NCI-H1048 (cell line): ENCODE data around the gene ISYNA1.

Experiments
- DNase-seq: peaks from one replicate; lab custom pipeline; 2025; lab: John Stamatoyannopoulos, UW

ISYNA1 gene

DNA sequence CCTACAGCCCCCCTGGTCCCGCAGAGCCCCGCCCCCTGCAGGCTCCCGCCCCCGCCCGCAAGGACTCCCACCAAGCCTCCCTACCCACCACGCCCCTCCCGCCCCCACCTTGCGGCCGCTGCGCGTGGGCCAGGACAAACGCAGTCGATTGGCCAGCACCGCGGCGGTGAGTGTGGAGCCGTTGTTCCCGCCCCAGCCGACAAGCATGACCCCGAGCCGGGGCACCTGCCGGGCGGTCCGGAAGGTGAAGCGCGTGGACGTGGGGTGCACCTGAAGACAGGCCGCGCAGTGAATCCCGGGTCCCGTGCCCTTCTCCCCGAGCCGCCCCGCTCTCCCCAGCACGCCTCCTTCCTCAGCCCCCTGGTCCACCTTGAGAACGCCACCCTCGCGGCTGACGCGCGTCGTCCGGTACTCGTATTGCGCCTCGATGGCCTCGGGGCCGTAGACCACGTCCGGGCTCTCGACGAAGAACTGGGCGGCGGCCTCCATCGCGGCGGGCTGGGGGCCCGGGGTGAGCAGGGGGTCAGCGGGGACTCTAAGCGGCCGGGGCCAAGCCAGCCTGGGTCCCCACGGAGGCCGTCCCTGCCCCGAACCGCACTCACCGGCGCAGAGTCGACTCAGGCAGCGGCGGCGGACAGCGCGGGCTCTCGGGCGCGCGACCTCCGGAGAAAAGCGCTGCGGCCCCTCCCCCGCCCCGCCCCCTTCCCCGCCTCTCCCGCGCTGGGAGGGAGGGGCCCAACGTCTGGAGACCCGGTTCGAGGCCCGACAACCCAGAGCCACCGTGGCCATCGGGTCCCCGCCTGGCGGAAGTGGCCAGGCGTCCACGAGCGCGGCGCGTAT, at the start of gene ISYNA1:
ISYNA1 (minus strand) TSS at position 643 of the 840 bp plus-strand sequence; CDS start at position 489, 154 bp downstream.
- no peak for DNase-seq

GRCh38 chr19:18486746-18487145, 48.8 kb upstream of the ISYNA1 start:
- no peak for DNase-seq

DNA sequence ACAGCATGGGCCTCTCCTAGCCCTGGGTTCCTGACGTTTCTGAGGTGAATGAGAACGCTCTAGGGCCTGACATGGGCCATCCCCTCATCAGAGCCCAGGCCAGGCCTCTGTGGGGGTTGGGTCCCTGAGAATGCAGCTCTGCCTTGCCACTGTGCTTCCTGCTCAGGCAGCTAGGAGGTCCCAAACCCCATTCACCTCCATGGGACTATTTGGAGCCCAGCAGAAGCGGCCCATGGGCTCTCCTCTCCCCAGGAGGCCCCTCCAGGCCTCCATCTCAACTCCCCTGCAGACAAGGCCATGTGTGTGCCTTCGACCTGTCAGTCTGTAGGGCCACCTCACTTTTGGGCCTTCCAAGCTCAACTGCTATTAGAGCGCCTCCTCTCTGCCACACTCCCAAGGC, 47.1 kb upstream of the ISYNA1 start:
- no peak for DNase-seq

DNA sequence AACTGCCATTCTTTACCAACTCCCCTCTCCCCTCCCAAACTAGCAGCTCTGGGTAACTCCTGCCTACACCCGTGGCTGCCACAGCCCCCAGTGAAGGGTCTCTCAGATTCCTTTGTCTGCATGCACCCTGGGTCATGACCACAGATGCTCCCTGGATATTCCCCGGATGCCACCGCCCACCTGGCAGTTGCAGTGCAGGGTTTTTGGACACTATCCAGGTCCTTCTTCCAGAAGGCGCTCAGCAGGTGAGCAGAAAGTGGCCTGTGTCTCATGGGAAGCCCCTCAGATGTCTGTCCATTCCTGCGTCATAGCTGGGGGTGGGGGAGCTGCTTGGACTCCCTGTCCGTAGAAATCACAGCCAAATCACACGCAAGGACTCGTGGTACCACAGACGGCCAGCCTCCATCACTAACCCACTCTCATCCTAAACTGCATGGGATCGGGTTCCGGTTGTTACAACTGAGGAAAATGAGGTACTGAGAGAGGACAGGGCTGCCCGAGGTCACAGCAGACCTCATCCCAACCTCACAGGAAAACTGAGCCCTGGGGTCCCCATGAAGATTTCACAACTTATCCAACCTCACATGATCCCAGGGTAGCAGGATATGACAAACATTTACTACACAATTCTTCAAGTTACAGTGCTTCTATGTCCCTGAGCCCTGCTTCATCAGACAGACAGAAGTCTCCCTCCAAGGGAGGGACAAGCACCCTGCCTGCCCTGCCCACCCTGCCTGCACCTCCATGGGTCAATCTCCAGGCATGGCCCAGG, 45.4 kb upstream of the ISYNA1 start:
- DNase-seq, result no peak

- no peak for DNase-seq
Measured at GRCh38 chr19:18481505-18482222, 43.7 kb upstream of the ISYNA1 start.

- DNase-seq, result no peak
Measured at GRCh38 chr19:18480006-18480691, 42.2 kb upstream of the ISYNA1 start.

- no peak for DNase-seq
Measured at GRCh38 chr19:18478545-18479311, 40.8 kb upstream of the ISYNA1 start.

GRCh38 chr19:18477974-18478373, 40.0 kb upstream of the ISYNA1 start:
- DNase-seq, result no peak

DNA sequence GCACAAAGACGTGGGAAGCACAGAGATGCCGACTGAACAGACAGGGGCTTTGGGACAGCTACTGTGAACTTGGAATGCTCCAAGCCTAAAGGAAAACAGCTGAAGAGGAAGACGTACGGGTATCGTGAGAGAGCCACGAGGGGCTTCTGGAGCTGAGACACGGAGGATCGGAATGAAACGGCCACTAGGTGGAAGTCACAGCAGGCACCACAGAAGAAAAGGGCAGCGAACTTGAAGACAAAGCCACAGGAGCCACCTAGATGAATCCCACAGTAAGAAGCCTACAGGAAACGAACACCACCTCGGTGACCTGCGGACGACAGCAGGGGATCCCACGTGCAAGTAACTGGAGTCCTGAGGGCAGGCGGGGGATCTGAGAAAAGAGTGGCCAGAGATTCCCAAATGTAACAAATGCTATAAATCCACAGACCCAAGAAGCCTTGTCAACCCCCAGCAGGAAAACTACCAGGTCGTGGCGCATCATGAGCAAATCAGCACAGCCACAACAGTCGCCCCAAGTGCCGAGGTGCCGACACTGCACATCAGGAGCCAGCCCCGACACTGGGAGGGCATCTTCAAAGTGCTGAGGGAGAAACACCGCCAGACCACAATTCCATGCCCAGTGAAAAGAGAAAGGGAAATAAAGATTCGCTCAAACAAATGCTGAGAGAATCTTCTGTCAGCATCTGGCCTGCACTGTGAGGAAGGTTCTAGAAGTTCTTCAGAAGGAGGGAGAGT, 39.3 kb upstream of the ISYNA1 start:
- DNase-seq, result no peak

GRCh38 chr19:18476507-18477041, 38.6 kb upstream of the ISYNA1 start:
- DNase-seq, result no peak

DNA sequence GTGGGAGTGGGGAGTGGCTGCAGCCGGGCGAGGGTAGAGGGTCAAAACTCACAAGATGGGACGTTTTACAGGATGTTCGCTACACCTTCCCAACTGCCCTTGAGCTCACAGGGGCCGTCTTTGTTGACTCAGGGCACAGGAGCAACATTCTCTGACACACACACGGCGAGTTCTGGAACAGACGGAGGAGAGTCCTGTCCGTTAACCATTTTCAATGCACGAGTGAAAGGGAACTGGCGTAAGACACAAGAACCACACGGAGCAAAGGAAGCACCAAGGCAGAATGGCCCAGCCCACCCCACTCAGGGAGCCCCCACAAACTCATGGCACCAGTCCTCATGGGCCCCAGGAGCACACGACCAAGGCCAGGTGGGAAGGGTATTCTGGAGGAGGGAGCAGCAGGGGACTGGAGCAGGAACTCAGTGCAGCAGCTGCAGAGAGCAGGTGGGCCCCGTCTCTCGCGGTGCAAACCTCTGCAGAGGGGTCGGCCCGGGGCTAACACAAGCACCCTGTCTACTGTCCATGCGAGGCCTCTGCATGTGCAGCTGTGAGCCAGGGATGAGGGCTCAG, 37.9 kb upstream of the ISYNA1 start:
- no peak for DNase-seq

DNA sequence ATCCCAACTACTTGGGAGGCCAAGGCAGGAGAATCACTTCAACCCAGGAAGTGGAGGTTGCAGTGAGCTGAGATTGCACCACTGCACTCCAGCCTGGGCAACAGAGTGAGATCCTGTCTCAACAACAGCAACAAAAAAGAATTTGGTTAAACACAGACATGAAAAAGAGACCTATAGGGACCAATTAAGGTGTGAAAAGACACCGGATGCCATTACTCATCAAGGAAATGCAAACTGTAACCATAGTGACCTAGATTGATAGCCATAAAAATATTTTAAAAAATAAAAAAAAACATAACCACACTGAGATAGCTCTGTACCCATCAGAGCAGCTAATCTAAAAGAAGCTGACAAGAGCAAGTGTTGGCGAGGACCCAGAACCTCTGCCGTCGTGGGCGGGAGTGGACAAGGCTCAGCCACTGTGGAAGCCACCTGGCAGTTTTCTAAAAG, 37.1 kb upstream of the ISYNA1 start:
- no peak for DNase-seq

- no peak for DNase-seq
Measured at GRCh38 chr19:18474366-18474887, 36.5 kb upstream of the ISYNA1 start.

GRCh38 chr19:18473706-18474087, 35.8 kb upstream of the ISYNA1 start:
- no peak for DNase-seq

DNA sequence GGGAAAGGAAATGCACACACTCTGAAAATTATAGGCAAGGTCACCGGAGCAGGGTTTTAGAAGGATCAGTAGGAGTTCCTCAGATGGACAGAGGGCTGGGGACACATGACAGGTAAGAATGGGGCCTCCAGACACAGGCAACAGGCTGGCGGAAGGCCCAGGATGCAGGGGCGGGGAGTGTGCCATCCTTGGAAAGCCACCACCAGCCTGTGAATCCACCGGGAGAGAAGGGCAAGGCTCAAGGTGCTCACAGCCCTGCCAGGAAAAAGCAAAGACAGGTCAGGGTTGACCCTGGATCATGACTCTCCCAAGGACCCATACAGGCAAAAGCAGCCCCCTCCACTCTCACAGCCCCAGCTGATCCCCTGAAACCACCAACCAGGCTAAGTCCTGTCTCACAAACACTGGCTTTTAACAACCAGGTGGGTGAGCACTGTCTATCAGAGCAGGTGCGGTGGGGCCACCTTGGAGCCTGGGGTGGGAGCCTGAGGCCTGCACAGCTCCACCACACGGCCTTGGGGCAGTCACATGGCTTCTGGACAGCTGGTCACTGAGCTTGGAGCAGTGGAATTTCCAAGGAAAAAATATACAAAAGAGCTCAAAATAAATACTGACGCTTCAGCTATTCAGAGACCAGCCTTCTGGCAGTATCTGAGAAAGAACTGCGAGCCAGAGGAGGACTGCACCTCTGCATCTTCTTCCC, 35.2 kb upstream of the ISYNA1 start:
- no peak for DNase-seq

DNA sequence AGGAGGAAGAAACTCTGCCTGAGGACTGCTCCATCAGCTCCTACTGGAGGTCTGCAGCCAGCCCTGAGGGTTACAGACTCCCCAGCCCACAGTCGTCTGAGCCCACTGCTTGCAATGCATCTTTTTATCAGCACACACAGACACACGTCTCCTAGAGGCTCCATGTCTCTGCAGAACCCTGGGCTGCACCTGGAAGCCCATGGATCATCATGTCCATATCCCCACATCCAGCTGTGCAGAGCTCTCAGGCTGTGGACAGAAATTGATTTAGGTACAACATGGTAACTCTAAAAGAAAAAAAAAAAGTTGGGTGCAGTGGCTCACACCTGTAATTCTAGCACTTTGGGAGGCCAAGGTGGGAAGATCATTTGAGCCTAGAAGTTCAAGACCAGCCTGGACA, 32.9 kb upstream of the ISYNA1 start:
- DNase-seq, result no peak

- no peak for DNase-seq
Measured at GRCh38 chr19:18469069-18469846, 31.3 kb upstream of the ISYNA1 start.

- no peak for DNase-seq
Measured at GRCh38 chr19:18468517-18468916, 30.6 kb upstream of the ISYNA1 start.
